HG03060 (cell line): Measurements from ENCODE around the gene GRAP2.
A peak's percentile ranks its signal among the peaks of the same experiment; 100 is the strongest.
"Not testable (repeated sequence)": the region's sequence is repeated elsewhere in the genome, so short reads cannot be mapped to it uniquely, and the experiment has no call there.

ENCODE experiments used
- ATAC-seq: cut with Tn5 transposase; IDR thresholded peaks from one replicate; pipeline ENCODE4 v1.9.1; 2021; ENCODE audit warnings: low read depth, moderate number of reproducible peaks; ENCODE audit not compliant: unreplicated experiment

The GRAP2 gene

DNA sequence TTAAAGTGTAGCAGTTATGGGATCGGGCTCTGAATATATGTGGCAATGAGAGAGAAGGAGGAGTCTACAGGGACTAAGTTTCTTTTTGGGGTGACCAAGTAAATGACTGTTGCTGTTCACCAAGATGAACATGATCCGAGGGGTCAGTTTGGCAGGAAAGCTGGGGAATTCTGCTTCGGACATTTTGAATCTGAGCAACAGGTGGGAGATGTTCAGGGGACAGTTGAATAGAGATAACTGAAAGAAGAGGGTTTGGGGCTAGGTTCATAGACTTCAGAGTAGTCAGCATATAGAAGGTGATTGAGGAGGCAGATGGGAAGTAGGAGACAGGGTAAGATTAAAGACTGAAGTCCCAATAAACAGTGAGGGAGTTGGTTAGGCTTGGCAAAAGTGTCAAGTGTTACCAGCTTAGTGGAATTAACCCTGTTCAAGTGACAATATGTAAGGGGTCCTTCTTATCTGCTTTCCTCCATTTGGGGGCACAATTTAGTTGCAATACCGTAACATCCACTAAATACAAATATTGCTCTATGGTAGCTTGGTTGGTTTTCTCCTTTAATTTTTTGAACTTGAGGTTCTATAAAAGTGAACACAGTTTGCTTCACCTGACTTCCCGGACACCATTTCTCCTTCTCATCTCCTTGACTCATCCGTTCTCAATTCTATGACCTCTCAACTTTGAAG, 4.4 kb upstream of the GRAP2 start:
- ATAC-seq, result no peak

DNA sequence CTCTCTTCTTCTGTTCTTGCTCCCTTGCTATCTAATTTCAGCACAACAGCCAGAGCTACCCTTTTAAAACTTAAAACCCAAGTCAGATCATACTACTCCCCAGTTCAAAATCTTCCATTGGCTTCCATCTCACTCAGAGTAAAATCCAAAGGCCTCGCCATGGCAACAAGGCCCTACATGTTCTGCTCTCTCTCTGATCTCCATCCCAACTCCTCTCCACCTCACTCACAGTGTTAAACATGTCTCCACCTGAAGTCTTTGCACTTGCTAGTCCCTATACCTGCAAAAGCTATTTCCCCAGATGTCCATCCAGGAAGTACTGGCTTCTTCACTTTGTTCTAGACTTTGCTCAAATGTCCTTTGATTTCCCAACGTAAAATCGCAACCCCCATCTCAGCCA, 3.0 kb upstream of the GRAP2 start:
- ATAC-seq, result no peak

DNA sequence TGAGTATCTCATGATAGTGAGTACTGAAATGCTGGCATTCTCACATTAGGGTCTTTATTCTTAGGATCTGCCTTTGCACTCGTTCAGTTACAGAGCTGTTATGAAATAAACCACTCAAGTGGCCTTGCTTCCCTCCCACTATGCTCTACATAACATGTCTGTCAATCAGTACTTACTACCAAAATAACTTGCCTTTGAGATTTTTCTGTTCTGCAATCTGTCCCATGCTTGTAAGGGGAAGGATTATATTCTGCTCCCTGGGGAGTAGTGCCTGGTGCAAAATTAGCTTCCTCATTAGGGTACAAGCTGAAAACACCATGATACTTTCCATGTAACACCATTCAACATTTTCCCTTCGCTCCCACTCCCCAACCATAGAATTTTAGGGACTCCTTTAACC, 1.9 kb upstream of the GRAP2 start:
- ATAC-seq, result peak; percentile 69

DNA sequence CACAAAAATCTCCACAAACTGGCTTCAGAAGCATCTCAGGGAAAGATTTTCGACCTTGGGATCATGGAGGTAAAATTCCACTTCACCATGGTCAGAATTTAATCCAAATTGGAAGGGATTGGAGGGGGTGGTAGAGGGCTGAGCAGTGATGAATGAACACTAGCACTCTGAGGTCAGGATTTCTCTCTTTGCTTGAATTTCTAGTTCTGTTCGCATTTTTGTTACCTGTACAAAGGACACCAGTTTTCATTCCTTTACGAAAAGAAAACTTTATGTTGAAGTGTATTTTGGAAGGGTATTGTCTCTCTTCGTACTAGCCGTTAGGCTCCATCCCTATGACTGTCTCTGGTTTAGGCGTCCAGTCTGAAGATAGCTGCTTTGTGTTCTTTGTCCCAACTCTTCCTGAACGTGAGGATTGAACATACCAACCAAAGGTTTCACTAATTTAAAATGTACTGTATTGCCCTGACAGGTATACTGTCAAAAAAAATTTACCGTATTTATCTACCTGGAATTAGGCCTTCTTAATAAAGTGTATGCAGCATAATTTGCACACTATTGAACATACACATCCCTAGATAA, 772 bp downstream of the GRAP2 start:
- ATAC-seq, result no peak

DNA sequence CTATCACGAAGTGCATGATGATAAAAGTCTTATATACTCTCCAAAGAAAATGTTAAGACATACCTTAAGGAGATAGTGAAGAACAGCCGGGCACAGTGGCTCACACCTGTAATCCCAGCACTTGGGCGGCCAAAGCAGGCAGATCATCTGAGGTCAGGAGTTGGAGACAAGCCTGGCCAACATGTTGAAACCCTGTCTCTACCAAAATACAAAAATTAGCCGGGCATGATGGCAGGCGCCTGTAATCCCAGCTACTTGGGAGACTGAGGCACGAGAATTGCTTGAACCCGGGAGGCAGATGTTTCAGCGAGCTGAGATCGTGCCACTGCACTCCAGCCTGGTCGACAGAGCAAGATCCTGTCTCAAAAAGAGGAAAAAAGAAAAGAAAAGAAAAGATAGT, 3.1 kb downstream of the GRAP2 start:
- not testable (repeated sequence) for ATAC-seq

DNA sequence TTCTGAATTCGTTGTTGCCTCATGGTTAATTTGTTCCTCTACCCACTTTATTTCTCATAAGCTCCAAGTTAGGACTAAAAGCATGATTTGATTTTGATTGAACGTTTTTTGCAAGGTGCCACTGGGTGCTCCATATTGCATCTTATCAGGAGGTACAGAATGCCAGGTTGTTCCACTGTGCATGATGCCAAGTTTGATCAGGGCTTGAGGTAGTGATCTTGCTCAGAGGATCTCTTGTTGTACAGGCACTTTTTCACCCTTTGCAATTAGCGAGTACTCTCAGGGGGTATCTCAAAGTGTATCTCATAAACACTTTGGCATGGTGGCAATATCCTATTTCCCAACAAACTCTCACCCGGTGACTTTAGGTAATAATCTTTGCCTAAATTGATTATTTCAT, 4.0 kb downstream of the GRAP2 start:
- ATAC-seq, result no peak

DNA sequence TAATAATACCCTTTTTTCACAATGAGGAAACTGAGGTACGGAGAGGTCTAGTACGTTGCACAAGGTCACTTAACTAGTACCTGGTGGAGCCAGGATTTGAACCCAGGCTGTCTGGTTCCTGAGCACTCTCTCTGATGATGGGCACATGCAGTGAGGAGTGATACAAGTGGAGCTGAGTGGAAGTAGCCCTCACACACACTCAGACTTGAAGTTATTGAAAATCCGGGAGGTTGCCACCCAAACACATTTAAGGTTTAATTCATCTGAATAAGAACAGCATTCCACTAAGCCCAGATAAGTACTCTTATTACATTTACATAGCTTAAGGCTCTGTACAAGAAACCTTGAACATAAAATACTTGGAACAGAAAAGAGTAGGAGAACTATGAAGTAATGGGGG, 4.8 kb downstream of the GRAP2 start:
- ATAC-seq, result no peak

DNA sequence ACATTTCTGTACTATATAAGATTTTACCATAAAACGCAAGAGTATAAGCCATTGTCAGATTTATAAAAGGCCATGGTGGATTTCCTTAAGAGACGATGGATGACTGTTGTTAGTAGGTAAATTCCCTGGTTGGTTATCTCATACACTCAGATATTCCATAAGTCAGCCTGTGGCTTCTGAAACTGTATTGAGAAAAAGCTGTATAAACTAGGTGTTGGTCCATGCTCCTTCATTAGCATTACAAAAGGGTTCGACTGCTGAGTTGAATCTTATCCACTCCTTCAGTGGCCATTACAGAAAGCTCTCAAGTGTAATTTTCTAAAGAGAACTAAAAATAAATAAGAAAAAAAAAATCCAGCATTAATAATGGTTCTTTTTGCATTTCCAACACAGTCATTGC, 5.3 kb downstream of the GRAP2 start:
- no peak for ATAC-seq

DNA sequence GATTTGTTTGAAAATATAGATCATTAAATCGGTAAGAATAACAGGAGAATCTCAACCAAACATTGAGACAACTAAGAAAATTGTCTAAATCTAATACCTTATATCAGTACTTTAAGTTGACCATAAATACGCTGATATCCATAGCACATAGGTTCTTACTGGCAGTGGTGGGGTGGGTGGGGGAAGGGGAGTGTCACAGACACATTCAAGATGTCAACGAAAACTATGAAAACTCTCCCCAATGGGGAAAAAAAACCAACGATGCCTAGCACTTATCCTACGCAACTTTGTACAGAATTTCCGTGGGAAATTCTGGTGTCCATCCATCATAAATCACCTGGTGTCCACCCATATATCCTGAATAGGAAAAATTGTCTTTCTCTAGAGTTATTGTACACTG, 6.2 kb downstream of the GRAP2 start:
- no peak for ATAC-seq

DNA sequence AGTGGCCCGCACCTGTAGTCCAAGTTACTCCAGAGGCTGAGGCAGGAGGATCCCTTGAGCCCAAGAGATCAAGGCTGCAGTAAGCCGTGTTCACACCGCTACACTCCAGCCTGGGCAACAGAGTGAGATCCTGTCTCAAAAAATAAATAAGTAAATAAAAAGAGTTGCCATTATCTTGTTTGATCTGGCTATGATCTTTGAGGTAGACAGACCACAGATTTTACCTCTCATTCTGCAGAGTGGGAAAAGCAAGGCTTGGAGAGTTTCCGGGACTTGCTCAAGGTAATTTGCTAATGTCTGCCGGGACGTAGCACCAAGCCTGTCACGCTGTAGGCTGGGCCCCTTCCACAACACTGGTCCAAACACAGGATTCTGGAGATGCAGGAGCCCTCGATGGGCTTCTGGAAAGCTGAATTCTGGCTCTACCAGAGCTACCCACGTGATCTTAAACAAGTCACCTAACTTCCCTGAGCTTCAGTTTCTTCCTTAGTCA, 6.8 kb downstream of the GRAP2 start:
- no peak for ATAC-seq

DNA sequence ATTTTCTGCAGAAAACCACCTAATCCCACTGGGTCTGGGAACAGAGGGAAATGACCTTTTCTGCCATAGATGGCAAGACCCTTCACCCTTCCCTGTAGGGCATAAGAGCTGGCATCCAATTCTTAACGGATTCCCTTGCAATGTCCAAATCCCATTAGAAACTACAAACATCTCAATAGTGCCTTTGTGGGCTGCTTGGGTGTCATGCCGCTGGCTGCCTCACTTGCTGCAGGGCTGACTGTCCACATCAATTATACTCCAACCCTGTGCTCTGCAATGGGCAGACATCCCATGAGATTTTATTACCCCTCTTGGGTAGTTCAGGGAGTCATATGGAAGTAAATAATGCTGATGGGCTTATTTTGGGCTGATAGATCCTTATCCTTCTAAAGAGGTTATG, 7.3 kb downstream of the GRAP2 start:
- no peak for ATAC-seq

DNA sequence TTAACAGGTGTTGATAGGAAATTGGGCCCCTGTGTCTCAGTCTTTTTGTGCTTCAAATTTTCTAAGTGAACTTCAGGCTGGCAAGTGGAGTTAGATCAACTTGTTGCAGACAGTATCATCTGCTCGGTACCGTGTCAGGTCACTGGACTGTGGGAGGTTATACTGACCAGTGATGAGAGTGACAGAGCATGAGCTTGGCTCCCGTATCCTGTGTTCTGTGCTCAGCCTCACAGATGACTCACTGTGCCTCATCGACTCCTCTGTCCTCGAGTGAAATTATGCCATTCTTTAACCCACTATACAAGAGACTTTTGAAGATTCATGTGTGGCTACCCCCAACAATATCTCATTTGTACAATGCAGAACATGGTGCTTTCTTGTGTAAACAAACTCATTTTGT, 7.9 kb downstream of the GRAP2 start:
- no peak for ATAC-seq

DNA sequence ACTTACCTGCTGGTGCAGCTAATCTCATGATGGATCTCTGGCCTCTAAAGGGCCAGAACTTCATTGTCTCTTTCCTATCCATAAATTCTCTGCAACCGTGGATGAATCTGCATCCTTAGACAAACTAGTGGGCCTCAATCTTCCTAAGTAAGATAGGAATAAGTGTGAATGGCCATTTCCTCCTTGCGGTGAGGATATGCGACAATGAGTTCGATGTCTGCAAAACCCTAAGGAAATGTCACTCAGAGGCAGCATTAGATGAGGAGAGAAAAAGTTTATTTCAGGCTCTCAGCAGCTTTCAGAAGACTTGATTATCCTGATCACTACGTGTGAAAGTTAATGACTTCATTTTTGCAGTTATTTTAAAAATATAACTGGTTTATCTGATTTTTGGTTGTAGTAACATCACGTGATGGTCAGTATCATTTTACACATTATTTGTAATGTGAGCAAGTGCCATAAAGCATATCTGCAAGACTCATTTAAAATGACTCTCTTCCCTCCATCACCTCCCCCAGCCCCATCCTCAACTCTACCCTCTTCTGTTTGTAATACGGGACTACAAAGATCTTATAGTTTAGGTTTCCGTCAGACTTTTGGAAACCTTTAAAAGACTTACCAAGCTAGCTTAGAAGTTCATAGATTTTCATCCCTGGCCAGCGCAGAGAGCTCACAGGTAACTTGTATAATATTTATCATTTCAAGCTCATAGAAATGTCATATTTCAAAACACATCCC, 10.2 kb downstream of the GRAP2 start:
- ATAC-seq, result no peak

DNA sequence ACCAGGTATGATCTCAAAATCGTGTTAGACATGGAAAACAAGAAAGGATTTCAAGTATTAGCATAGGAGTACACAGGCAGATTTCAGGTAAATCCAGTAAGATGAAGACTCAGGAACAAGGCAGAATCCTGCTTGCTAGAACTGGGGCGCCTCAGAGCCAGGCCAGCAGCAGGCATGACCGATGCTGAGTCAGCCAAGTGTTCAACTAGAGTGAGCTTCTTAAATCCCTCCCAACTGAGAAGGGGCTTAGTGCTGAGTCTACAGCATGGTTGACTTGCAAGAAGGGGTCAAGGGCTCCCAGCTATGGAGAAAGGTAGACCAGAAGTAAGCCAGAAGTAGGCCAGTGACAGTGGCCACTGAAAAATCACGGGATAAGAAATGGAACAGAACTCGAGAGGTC, 12.4 kb downstream of the GRAP2 start:
- no peak for ATAC-seq

DNA sequence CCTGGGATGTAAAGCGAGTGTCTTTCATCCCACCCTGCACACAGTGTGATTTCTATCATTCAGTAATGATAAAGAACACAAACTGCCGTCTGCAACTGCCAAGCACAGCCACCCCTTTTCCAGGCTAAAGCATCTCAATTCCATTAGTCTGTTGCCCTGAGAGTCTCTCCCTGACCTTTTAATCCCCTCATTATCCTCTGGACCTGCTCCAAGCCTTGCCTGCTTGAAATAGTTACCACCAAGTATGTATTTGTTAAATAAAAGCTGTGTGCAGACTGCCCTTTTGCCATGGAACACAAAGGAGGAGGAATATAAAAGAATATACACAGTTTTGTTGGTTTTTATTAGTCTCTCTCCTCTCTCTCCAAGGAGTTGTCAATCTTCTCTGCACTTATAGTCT, 13.0 kb downstream of the GRAP2 start:
- ATAC-seq, result no peak

DNA sequence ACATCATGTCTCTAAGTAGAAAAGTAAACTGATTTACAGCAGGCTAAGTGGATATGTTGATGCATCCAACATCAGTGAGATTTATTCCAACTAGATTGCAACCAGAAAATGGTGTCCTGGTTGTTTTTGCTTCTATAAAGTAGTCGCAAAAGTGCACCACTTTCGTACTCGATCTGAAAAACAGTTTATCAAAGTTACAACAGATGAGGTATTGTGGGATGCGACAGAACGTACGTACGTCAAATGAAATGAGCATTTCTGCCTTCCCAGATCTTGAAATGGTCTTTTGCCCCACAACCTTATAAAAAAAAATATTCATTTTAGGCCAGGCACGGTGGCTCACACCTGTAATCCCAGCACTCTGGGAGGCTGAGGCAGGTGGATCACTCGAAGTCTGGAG, 13.7 kb downstream of the GRAP2 start:
- no peak for ATAC-seq

DNA sequence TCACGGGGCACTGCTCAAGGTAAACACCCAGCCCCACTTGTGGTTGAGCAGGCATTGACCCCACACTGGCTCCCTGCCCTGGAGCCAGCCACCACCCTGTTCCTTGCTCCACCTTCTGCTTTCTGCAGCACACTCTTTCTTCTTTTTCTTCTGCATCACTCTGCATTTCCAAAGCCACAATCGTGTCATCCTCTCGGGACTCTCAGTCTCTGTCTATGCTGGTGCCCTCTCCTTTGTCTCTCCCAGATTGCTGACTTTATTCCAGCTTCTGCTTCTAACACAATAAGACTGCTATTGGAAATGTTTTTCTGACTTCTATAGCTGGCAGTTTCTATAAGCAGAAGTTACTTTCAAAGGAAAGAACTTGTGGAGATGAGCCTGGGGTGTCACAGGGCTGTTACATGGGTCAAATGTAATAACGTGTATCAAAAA, 14.4 kb downstream of the GRAP2 start:
- no peak for ATAC-seq

DNA sequence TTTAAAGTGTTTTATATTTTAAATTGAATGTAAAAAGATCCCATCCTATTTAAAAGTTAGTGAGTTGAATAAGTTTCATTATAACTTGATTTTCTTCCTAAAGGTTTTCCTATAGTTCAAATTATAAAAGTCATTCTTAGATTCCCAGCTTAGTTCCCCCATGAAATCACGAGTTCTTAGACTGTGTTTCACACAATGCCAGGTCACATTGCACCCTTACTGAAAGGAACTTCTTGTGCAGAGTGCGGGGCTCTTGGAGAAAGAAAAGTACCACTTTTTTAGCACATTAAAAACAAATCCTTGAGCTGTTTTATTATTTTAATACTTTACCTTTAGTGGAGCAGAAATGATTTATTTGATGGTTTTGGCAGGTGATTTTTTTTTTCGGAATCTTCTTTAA, 15.6 kb downstream of the GRAP2 start:
- ATAC-seq, result no peak

DNA sequence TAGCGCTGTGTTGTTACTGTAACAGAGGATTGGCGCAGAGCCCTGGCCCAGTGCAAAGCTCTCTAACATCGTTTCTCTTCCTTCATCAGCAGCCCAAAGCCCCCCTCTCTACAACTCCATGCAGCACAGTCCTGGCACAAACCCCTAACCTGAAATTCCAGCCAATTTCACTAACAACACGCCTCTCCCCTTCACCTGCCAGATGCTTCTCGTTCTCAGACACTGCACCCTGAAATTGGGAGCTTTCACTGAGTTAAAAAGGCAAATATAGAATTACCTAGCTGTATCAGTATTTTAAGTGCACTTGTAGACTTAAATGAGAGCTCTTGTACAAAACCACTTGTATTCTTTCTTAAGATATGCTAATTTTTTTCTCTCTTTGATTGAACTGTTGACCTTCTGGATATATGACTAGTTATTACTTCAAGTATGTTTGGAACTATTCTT, 16.3 kb downstream of the GRAP2 start:
- ATAC-seq, result no peak

DNA sequence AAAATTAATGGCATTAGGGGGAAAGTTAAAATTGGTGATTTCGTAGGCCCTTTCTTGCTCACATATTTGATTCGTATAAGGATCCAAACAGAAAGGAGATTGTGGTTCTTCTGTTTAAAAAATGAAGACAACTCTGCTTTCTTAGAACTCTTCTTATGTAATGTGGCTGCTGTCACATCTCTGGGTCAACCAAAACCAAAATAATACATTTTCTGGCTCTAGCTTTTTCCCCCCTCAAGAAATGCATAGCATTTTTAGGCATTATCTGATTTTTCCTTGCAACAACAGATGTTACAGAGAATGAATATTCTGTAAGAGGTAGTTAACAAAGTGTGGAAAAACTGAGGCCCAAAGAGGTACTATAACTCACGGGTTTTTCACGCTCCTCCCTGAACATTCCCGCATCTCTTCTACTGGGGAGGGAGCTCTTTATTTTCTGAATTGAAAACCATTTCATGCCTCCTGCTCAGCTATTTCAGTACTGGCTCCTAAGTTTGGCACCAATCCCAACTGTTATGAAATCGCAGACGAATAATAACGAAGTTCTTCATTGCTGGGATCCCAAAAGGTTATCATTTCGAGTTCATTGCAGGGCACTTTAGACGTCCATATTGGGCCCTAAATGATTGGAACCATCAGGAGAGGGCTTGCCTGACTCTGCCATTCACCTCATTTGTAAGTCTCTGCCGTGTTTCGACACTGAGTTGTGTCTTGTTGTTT, 17.1 kb downstream of the GRAP2 start:
- no peak for ATAC-seq

DNA sequence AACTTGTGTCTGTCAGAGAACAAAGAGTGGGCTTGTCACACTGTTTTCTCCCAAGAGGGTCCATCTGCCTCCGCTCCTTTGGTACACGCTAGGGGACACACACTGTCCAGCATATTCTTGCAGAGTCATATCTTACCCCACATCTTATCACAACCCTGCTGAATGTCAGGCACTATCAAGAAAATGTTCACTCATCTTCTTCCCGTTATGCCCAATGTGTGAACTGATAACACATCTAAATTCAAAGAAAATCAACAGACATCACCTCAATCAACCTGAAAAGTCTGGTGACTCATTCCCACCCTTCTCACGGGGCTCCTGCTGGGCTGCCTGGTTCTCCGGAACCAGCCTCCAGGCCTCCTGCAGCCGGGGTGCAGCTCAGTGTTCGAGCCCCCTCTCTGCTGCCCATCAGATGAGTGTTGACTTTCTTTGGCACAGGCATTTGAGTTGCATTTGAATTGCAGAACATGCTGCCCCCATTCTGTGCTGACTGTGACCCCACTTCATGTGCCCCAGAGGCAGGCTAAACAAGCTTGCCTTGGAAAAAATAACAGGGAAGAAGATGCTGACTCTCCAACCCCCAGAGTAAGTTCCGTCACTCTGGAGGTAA, 19.4 kb downstream of the GRAP2 start:
- no peak for ATAC-seq
